ENCODE results near the gene CRISP2. TPM values are rescaled to one million over a fixed set of nuclear protein-coding genes. Genes with fewer than 3 reads are reported as not detected.

Gene CRISP2
- polyA plus RNA-seq, 1 donor from 2014 or later: not detected

DNA sequence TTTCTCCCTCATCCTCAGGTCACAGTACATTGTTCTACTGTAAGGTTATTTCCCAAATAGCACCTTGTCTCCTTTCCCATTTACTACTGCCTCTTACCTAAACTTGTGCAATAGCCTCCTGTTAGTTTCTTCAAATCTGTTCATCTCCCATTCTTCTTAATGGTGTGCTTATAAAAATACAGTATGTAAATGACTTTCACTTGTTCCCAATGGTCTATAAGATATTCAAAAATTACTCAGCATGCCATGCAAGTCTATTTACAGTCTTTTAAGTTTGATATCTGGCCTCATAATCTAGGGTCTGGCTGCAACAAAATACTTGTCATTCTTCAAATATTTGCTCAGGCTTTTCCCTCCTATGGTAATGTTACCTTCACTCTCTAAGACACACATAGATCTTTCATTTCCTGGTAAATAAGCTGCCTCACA, 45.2 kb downstream of the CRISP2 start:
- Histone ChIP-seq H4K20me1 (ENCODE audit: insufficient read depth) (no peaks in the 10 kb centered on the region), H3K9me2 (ENCODE audit: insufficient read depth, low read length) (no peaks in the 10 kb centered on the region), H3K27ac (ENCODE audit: low read length) (no peak overlapping the region), H3K36me3 (ENCODE audit: insufficient read depth, low read length) (no peaks in the 10 kb centered on the region), H3K27me3 (ENCODE audit: insufficient read depth, low read depth, low read length) (no peaks in the 10 kb centered on the region), H3F3A (ENCODE audit: insufficient read depth, low read length, poor library complexity, severe bottlenecking) (no peaks in the 10 kb centered on the region), H3K9me3 (ENCODE audit: low read length) (no peaks in the 10 kb centered on the region), H3K79me2 (replicated peaks; ENCODE audit: insufficient read depth, low read length) (no peaks in the 10 kb centered on the region), H2AFZ (ENCODE audit: low read depth, low read length) (no peak overlapping the region), H3K4me3 (ENCODE audit: low read length) (no peak overlapping the region), H3K9ac (ENCODE audit: low read length) (no peak overlapping the region), H3K4me2 (ENCODE audit: low read length) (no peak overlapping the region)
- TF ChIP-seq SMC3 (conservative IDR thresholded peaks at IDR 0.05; ENCODE audit: poor library complexity) (no peak), POLR2AphosphoS5 (IDR thresholded peaks at IDR 0.05) (no peak), MXI1 (conservative IDR thresholded peaks at IDR 0.05; ENCODE audit: poor library complexity, severe bottlenecking) (no peak), EP300 (conservative IDR thresholded peaks at IDR 0.05; ENCODE audit: poor library complexity, severe bottlenecking) (no peak), RAD21 (conservative IDR thresholded peaks at IDR 0.05) (no peak), TAF1 (IDR thresholded peaks at IDR 0.05; ENCODE audit: low read depth) (no peak), EZH2 (IDR thresholded peaks at IDR 0.05; ENCODE audit: borderline replicate concordance, insufficient read depth, low read length, poor library complexity, severe bottlenecking) (no peak)
- TF ChIP-seq, protein P1, sequence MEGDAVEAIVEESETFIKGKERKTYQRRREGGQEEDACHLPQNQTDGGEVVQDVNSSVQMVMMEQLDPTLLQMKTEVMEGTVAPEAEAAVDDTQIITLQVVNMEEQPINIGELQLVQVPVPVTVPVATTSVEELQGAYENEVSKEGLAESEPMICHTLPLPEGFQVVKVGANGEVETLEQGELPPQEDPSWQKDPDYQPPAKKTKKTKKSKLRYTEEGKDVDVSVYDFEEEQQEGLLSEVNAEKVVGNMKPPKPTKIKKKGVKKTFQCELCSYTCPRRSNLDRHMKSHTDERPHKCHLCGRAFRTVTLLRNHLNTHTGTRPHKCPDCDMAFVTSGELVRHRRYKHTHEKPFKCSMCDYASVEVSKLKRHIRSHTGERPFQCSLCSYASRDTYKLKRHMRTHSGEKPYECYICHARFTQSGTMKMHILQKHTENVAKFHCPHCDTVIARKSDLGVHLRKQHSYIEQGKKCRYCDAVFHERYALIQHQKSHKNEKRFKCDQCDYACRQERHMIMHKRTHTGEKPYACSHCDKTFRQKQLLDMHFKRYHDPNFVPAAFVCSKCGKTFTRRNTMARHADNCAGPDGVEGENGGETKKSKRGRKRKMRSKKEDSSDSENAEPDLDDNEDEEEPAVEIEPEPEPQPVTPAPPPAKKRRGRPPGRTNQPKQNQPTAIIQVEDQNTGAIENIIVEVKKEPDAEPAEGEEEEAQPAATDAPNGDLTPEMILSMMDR (IDR thresholded peaks at IDR 0.05; ENCODE audit: poor library complexity, severe bottlenecking): no peak
- TF ChIP-seq, protein P2, sequence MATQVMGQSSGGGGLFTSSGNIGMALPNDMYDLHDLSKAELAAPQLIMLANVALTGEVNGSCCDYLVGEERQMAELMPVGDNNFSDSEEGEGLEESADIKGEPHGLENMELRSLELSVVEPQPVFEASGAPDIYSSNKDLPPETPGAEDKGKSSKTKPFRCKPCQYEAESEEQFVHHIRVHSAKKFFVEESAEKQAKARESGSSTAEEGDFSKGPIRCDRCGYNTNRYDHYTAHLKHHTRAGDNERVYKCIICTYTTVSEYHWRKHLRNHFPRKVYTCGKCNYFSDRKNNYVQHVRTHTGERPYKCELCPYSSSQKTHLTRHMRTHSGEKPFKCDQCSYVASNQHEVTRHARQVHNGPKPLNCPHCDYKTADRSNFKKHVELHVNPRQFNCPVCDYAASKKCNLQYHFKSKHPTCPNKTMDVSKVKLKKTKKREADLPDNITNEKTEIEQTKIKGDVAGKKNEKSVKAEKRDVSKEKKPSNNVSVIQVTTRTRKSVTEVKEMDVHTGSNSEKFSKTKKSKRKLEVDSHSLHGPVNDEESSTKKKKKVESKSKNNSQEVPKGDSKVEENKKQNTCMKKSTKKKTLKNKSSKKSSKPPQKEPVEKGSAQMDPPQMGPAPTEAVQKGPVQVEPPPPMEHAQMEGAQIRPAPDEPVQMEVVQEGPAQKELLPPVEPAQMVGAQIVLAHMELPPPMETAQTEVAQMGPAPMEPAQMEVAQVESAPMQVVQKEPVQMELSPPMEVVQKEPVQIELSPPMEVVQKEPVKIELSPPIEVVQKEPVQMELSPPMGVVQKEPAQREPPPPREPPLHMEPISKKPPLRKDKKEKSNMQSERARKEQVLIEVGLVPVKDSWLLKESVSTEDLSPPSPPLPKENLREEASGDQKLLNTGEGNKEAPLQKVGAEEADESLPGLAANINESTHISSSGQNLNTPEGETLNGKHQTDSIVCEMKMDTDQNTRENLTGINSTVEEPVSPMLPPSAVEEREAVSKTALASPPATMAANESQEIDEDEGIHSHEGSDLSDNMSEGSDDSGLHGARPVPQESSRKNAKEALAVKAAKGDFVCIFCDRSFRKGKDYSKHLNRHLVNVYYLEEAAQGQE (IDR thresholded peaks at IDR 0.05; ENCODE audit: borderline replicate concordance): no peak

DNA sequence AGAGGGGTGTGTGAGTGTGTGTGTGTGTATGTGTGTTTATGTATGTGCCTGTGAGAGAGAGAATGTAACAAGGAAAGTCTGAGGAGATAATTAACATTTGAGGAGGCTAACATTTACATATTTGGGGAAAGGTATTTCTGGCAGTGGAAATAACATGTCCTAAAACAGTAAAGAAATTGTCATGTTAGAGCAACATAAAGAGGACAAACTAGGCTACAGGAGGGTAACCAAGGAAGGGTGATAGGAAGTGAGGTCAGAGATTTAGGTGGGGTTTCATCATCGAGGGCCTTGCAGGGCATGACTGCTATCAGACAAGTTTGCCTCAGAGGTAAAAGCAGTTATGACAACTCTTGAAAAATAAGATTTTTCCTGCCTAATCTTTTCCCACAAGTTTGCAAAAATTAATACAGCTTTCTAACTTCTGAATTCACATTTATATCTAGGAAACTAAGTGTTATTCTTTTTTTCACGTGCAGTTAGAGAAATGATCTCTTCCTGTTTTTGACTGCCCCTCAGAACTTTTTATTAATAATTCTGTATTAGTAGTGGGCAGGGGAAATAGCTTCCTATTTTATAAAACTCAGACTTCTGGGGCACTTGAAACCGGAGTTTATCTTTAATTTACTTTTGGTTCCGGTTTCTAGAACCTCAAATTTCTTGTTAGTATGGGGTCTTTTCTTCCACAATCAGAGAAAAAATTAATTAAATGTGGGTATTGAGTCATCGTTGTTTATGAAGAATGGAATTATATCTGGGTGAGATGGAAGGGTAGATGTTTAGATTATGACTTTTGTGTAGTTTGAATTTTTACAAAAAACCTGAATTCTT, 46.2 kb downstream of the CRISP2 start:
- Histone ChIP-seq H3K9ac (ENCODE audit: low read length) (no peak overlapping the region), H2AFZ (ENCODE audit: low read depth, low read length) (no peak overlapping the region), H3K9me3 (ENCODE audit: low read length) (no peaks in the 10 kb centered on the region), H3K27ac (ENCODE audit: low read length) (no peak overlapping the region), H3K79me2 (replicated peaks; ENCODE audit: insufficient read depth, low read length) (no peaks in the 10 kb centered on the region), H3F3A (ENCODE audit: insufficient read depth, low read length, poor library complexity, severe bottlenecking) (no peaks in the 10 kb centered on the region), H4K20me1 (ENCODE audit: insufficient read depth) (no peaks in the 10 kb centered on the region), H3K9me2 (ENCODE audit: insufficient read depth, low read length) (no peaks in the 10 kb centered on the region), H3K4me3 (ENCODE audit: low read length) (no peak overlapping the region), H3K36me3 (ENCODE audit: insufficient read depth, low read length) (no peaks in the 10 kb centered on the region), H3K4me2 (ENCODE audit: low read length) (no peak overlapping the region), H3K27me3 (ENCODE audit: insufficient read depth, low read depth, low read length) (no peaks in the 10 kb centered on the region)
- TF ChIP-seq POLR2AphosphoS5 (IDR thresholded peaks at IDR 0.05): no peak
- TF ChIP-seq RAD21 (conservative IDR thresholded peaks at IDR 0.05): no peak
- no peak for TF ChIP-seq EP300 (conservative IDR thresholded peaks at IDR 0.05; ENCODE audit: poor library complexity, severe bottlenecking)
- TF ChIP-seq, protein P2 (IDR thresholded peaks at IDR 0.05; ENCODE audit: borderline replicate concordance): no peak
- TF ChIP-seq SMC3 (conservative IDR thresholded peaks at IDR 0.05; ENCODE audit: poor library complexity): no peak
- no peak for TF ChIP-seq MXI1 (conservative IDR thresholded peaks at IDR 0.05; ENCODE audit: poor library complexity, severe bottlenecking)
- no peak for TF ChIP-seq TAF1 (IDR thresholded peaks at IDR 0.05; ENCODE audit: low read depth)
- no peak for TF ChIP-seq EZH2 (IDR thresholded peaks at IDR 0.05; ENCODE audit: borderline replicate concordance, insufficient read depth, low read length, poor library complexity, severe bottlenecking)
- TF ChIP-seq, protein P1 (IDR thresholded peaks at IDR 0.05; ENCODE audit: poor library complexity, severe bottlenecking): no peak
